GM21825 (cell line): Measurements from ENCODE around the gene COPG2.

ENCODE experiments used
- ATAC-seq: cut with Tn5 transposase; IDR thresholded peaks from one replicate; pipeline ENCODE4 v1.9.1; 2021; ENCODE audit warnings: mild to moderate bottlenecking, moderate library complexity; ENCODE audit not compliant: unreplicated experiment

COPG2 gene

GRCh38 chr7:130500910-130501309 lies 167.6 kb downstream of the COPG2 start:
- no peak for ATAC-seq

GRCh38 chr7:130500463-130500862 lies 168.1 kb downstream of the COPG2 start:
- ATAC-seq = no peak

- ATAC-seq = no peak
Observed at GRCh38 chr7:130494431-130494858, 174.1 kb downstream of the COPG2 start.

GRCh38 chr7:130493275-130493873 lies 175.2 kb downstream of the COPG2 start:
- ATAC-seq = no peak

- no peak for ATAC-seq
Observed at GRCh38 chr7:130492523-130493274, 175.8 kb downstream of the COPG2 start.

GRCh38 chr7:130491841-130492522 lies 176.6 kb downstream of the COPG2 start, which contains the start of gene MEST:
Gene MEST, plus strand, starts transcription at chr7:130492085. Its CDS starts 229 bp downstream, at chr7:130492314.
- no peak for ATAC-seq

- ATAC-seq = no peak
Observed at GRCh38 chr7:130490888-130491804, 177.4 kb downstream of the COPG2 start.

- no peak for ATAC-seq
Observed at GRCh38 chr7:130490311-130490791, 178.2 kb downstream of the COPG2 start.

GRCh38 chr7:130489140-130489983 lies 179.2 kb downstream of the COPG2 start:
- no peak for ATAC-seq

GRCh38 chr7:130488392-130489139 lies 180.0 kb downstream of the COPG2 start:
- no peak for ATAC-seq

- ATAC-seq = no peak
Observed at GRCh38 chr7:130486954-130487436, 181.6 kb downstream of the COPG2 start.

- ATAC-seq = peak; percentile 36
Observed at GRCh38 chr7:130486114-130486953, 182.2 kb downstream of the COPG2 start.

GRCh38 chr7:130485734-130486113 lies 182.8 kb downstream of the COPG2 start:
- no peak for ATAC-seq

GRCh38 chr7:130483031-130483430 lies 185.5 kb downstream of the COPG2 start:
- no peak for ATAC-seq

GRCh38 chr7:130481898-130482297 lies 186.7 kb downstream of the COPG2 start:
- no peak for ATAC-seq

GRCh38 chr7:130479716-130480400 lies 188.7 kb downstream of the COPG2 start:
- ATAC-seq = no peak

- ATAC-seq = no peak
Observed at GRCh38 chr7:130478991-130479390, 189.6 kb downstream of the COPG2 start.
